ENCODE measurements around the gene MCF2L2. TPM values are rescaled to one million over a fixed set of nuclear protein-coding genes. Genes with fewer than 3 reads are reported as not detected.

The MCF2L2 gene
- total RNA-seq, 1 donor from 2014 or later, result 2.1 TPM

DNA sequence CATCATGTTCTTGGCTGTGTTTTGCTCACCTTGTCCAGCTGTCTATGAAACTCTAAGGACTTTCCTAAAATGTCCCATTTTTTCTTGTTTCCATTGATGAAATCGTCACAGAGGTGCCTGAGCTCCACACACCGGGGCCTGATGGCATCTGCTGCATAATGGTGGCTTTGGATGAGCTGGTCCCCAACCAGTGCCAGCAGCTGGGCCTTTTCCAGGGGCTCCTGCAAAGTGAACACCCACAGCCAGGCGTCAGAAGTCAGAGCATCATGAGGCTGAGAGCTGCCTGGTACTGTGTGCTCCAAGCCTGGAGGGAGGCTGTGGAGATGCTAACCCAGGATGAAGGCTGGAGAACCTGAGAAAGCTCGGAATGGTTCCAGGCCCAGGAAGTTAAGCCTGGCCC is 128.4 kb downstream of the MCF2L2 start:
- no peak for DNase-seq (ENCODE audit: low read depth, low spot score)
- H3K36me3 Mint-ChIP-seq (ENCODE audit: low read depth), result peaks cover 10% of the 10 kb centered on the region
- no peaks in the 10 kb centered on the region for H3K27me3 Mint-ChIP-seq (ENCODE audit: low read depth)
- H3K4me1 Mint-ChIP-seq, result peaks cover 14% of the 10 kb centered on the region
- TF ChIP-seq, protein P1, sequence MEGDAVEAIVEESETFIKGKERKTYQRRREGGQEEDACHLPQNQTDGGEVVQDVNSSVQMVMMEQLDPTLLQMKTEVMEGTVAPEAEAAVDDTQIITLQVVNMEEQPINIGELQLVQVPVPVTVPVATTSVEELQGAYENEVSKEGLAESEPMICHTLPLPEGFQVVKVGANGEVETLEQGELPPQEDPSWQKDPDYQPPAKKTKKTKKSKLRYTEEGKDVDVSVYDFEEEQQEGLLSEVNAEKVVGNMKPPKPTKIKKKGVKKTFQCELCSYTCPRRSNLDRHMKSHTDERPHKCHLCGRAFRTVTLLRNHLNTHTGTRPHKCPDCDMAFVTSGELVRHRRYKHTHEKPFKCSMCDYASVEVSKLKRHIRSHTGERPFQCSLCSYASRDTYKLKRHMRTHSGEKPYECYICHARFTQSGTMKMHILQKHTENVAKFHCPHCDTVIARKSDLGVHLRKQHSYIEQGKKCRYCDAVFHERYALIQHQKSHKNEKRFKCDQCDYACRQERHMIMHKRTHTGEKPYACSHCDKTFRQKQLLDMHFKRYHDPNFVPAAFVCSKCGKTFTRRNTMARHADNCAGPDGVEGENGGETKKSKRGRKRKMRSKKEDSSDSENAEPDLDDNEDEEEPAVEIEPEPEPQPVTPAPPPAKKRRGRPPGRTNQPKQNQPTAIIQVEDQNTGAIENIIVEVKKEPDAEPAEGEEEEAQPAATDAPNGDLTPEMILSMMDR (conservative IDR thresholded peaks at IDR 0.05), result no peak
- H3K4me3 Mint-ChIP-seq, result no peak overlapping the region
- peaks cover 6% of the 10 kb centered on the region for H3K9me3 Mint-ChIP-seq
- no peak overlapping the region for H3K27ac Mint-ChIP-seq (ENCODE audit: unreplicated experiment)

DNA sequence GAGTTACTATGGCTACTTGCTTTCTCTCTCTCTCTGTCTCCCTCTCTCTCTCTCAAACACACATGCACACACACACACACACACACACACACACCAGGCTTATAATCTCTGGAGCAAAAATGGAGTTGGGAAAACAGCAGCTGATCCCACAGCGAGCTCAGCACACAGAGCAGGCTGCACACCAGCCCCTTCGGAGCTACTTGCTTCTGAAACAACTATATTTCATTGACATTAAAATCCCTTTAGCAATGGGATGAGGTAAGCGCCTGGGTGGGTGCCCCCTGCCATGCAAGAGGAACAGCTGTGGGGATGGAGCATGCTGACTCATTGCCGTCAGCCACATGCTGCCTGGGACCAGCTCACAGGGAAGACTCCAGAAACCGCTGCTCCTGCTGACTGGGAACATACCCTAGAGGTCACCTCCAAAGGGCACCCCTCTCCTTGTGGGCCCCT is 129.7 kb downstream of the MCF2L2 start:
- TF ChIP-seq, protein P1 (conservative IDR thresholded peaks at IDR 0.05), result no peak
- H3K36me3 Mint-ChIP-seq (ENCODE audit: low read depth), result peaks cover 10% of the 10 kb centered on the region
- H3K4me3 Mint-ChIP-seq, result no peak overlapping the region
- H3K27me3 Mint-ChIP-seq (ENCODE audit: low read depth), result no peaks in the 10 kb centered on the region
- no peak for DNase-seq (ENCODE audit: low read depth, low spot score)
- peak overlapping the region; percentile 84 for H3K27ac Mint-ChIP-seq (ENCODE audit: unreplicated experiment)
- H3K4me1 Mint-ChIP-seq, result peaks cover 14% of the 10 kb centered on the region
- peaks cover 6% of the 10 kb centered on the region for H3K9me3 Mint-ChIP-seq

DNA sequence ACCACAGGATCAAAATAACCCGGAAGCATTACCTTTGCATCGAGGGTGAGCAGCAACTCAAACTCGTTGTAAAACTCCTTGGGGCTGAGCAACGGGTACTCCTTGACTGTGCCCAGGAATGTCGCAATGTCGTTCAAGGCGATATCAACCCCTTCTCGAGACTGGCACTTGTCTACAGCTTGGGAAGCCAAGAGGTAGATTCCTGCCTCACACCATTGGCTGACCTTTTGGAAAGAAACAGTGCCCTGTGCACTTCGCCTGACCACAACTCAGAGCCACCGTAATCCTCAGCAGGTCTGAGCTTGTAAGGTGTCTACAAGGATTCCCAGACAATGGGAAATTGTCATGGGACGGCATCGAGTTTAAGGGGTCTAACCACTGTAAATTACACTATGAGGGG is 131.5 kb downstream of the MCF2L2 start:
- TF ChIP-seq, protein P1 (conservative IDR thresholded peaks at IDR 0.05), result no peak
- H3K4me3 Mint-ChIP-seq, result no peak overlapping the region
- DNase-seq (ENCODE audit: low read depth, low spot score), result no peak
- peaks cover 14% of the 10 kb centered on the region for H3K4me1 Mint-ChIP-seq
- H3K9me3 Mint-ChIP-seq, result peaks cover 6% of the 10 kb centered on the region
- no peaks in the 10 kb centered on the region for H3K27me3 Mint-ChIP-seq (ENCODE audit: low read depth)
- H3K36me3 Mint-ChIP-seq (ENCODE audit: low read depth), result peaks cover 10% of the 10 kb centered on the region
- no peak overlapping the region for H3K27ac Mint-ChIP-seq (ENCODE audit: unreplicated experiment)

DNA sequence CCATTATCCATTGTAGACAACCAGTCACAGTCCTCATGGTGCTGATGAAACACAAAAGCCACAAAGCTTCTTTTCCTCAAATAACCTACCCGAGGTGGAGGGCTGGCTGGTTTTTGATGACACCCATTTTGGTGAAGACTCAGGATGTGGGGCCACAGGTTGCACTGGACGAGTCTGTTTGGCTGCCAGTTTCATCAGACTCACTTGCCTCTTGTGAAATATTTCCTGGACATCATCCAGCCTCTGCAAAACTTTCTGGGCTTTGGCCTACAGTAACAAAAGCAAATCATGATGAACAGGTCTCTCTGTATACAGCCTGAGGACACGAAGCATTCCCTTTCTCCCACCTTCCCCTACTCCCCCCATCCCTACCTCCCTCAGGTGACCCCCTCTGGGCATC is 133.2 kb downstream of the MCF2L2 start:
- peaks cover 10% of the 10 kb centered on the region for H3K36me3 Mint-ChIP-seq (ENCODE audit: low read depth)
- H3K27ac Mint-ChIP-seq (ENCODE audit: unreplicated experiment), result no peak overlapping the region
- no peak for DNase-seq (ENCODE audit: low read depth, low spot score)
- H3K4me3 Mint-ChIP-seq, result no peak overlapping the region
- H3K9me3 Mint-ChIP-seq, result peaks cover 6% of the 10 kb centered on the region
- peaks cover 14% of the 10 kb centered on the region for H3K4me1 Mint-ChIP-seq
- H3K27me3 Mint-ChIP-seq (ENCODE audit: low read depth), result no peaks in the 10 kb centered on the region
- TF ChIP-seq, protein P1 (conservative IDR thresholded peaks at IDR 0.05), result no peak

DNA sequence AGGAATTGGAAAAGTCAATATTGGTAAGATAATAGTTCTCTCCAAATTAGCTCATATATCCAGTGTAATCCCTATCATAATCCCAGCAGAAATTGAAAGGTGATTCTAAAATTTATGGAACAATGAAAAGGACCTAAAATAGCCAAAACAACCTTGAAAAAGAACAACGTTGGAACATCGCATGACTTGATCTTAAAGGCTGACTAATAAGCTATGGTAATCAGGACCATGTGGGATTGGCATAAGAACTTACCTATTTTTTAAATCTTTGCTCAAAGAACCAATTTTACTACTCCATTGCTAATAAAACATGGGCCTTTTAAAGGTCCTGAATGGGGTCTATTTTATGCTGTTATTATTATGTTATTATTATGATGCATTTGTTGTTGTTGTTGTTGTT is 134.5 kb downstream of the MCF2L2 start:
- H3K9me3 Mint-ChIP-seq, result peaks cover 6% of the 10 kb centered on the region
- H3K4me3 Mint-ChIP-seq, result no peak overlapping the region
- peaks cover 11% of the 10 kb centered on the region for H3K4me1 Mint-ChIP-seq
- H3K36me3 Mint-ChIP-seq (ENCODE audit: low read depth), result peaks cover 10% of the 10 kb centered on the region
- TF ChIP-seq, protein P1 (conservative IDR thresholded peaks at IDR 0.05), result no peak
- H3K27me3 Mint-ChIP-seq (ENCODE audit: low read depth), result no peaks in the 10 kb centered on the region
- DNase-seq (ENCODE audit: low read depth, low spot score), result no peak
- H3K27ac Mint-ChIP-seq (ENCODE audit: unreplicated experiment), result no peak overlapping the region
